ENCODE data around the gene STK16. TPM values are rescaled to one million over a fixed set of nuclear protein-coding genes. Genes with fewer than 3 reads are reported as not detected.

STK16 gene
- total RNA-seq, 3 donors from 2014 or later: 13.1 to 18.1 (median 16.4) TPM

- H3K4me3 ChIP-seq: no peak overlapping the region
- H3K27ac ChIP-seq: no peak overlapping the region
- TF ChIP-seq CTCF (IDR thresholded peaks at IDR 0.05) (no peak), POLR2AphosphoS5 (IDR thresholded peaks at IDR 0.05) (no peak), POLR2A (IDR thresholded peaks at IDR 0.05) (no peak)
- intact Hi-C loops (cut with DNase I; ENCODE audit: low total_unique reads): no loop called here
- H3K27me3 ChIP-seq: no peaks in the 10 kb centered on the region
- no peaks in the 10 kb centered on the region for H3K9me3 ChIP-seq
- peaks cover 5 to 13% of the 10 kb centered on the region in 2 donors for H3K4me1 ChIP-seq
- no peaks in the 10 kb centered on the region for H3K36me3 ChIP-seq
- no peak for DNase-seq (ENCODE audit: low spot score in 2 of 2)
These were observed 34.4 kb upstream of the STK16 start for GRCh38 chr2:219210886-219211362.

GRCh38 chr2:219213026-219213415, 32.3 kb upstream of the STK16 start:
- H3K27ac ChIP-seq: no peak overlapping the region
- H3K4me1 ChIP-seq: peaks cover 2 to 10% of the 10 kb centered on the region in 2 donors
- H3K4me3 ChIP-seq: no peak overlapping the region
- TF ChIP-seq POLR2A (IDR thresholded peaks at IDR 0.05) (no peak), CTCF (IDR thresholded peaks at IDR 0.05) (no peak), POLR2AphosphoS5 (IDR thresholded peaks at IDR 0.05) (no peak)
- no peaks in the 10 kb centered on the region for H3K27me3 ChIP-seq
- intact Hi-C loops (cut with DNase I; ENCODE audit: low total_unique reads): no loop called here
- DNase-seq (ENCODE audit: low spot score in 2 of 2): no peak
- no peaks in the 10 kb centered on the region for H3K36me3 ChIP-seq
- no peaks in the 10 kb centered on the region for H3K9me3 ChIP-seq

- Histone ChIP-seq H3K27ac (peak overlapping the region in 1 of 2 donors; percentile 12), H3K4me3 (no peak overlapping the region), H3K4me1 (peaks cover 4 to 7% of the 10 kb centered on the region in 2 donors), H3K9me3 (no peaks in the 10 kb centered on the region), H3K36me3 (no peaks in the 10 kb centered on the region), H3K27me3 (no peaks in the 10 kb centered on the region)
- TF ChIP-seq POLR2A (IDR thresholded peaks at IDR 0.05): no peak
- no peak for TF ChIP-seq CTCF (IDR thresholded peaks at IDR 0.05)
- no peak for TF ChIP-seq POLR2AphosphoS5 (IDR thresholded peaks at IDR 0.05)
- intact Hi-C loops (cut with DNase I; ENCODE audit: low total_unique reads): no loop called here
- no peak for DNase-seq (ENCODE audit: low spot score in 2 of 2)
These were observed 31.7 kb upstream of the STK16 start for GRCh38 chr2:219213486-219214071.

GRCh38 chr2:219214141-219214540, 31.1 kb upstream of the STK16 start:
- H3K4me3 ChIP-seq: no peak overlapping the region

More at GRCh38 chr2:219214141-219214540, 31.1 kb upstream of the STK16 start:
- no peak for DNase-seq (ENCODE audit: low spot score in 2 of 2)
- intact Hi-C loops (cut with DNase I; ENCODE audit: low total_unique reads): no loop called here
- no peak overlapping the region for H3K27ac ChIP-seq
- H3K27me3 ChIP-seq: no peaks in the 10 kb centered on the region
- H3K4me1 ChIP-seq: peaks cover 4 to 12% of the 10 kb centered on the region in 2 donors
- H3K9me3 ChIP-seq: no peaks in the 10 kb centered on the region
- TF ChIP-seq POLR2A (IDR thresholded peaks at IDR 0.05) (no peak), POLR2AphosphoS5 (IDR thresholded peaks at IDR 0.05) (no peak), CTCF (IDR thresholded peaks at IDR 0.05) (no peak)
- no peaks in the 10 kb centered on the region for H3K36me3 ChIP-seq

Measured in breast epithelium (tissue), 4 donors.